Body of pancreas (tissue), 4 donors: ENCODE data around the gene THEMIS.

Source experiments
- POLR2A ChIP-seq, 3 donors: fragments of 450-650 bp; IDR thresholded peaks; one replicate each; pipeline ENCODE4 v1.6.1; 2016; ENCODE audit warnings: antibody characterized with exemption in 3 of 3, mild to moderate bottlenecking in 2 of 3
- TF ChIP-seq, protein P1 (sequence below), 7 experiments: fragments of 450-650 bp in 4 of 7; fragments of 200-600 bp in 3 of 7; sonication (generic) in 3 of 7; IDR thresholded peaks; one replicate each; pipeline ENCODE4 v1.5.1; 2016 to 2019; ENCODE audit warnings: antibody characterized with exemption in 7 of 7

DNA sequence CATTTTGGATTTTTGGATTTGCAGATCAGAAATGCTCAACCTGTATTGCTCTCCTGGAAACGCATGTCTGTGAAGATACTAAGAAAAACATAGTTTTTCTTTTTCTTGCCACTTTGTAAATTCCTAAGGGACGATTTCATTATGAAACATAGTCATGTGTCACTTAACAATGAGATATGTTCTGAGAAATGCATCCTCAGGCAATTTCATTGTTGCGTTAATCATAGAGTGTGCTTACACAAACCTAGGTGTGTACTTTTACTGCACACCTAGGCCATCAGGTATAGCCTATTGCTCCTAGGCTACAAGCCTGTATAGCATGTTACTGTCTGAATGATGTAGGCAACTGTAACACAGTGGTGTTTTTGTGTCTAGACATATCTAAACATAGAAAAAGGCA, 13.4 kb upstream of the THEMIS start:
- TF ChIP-seq, protein P1, sequence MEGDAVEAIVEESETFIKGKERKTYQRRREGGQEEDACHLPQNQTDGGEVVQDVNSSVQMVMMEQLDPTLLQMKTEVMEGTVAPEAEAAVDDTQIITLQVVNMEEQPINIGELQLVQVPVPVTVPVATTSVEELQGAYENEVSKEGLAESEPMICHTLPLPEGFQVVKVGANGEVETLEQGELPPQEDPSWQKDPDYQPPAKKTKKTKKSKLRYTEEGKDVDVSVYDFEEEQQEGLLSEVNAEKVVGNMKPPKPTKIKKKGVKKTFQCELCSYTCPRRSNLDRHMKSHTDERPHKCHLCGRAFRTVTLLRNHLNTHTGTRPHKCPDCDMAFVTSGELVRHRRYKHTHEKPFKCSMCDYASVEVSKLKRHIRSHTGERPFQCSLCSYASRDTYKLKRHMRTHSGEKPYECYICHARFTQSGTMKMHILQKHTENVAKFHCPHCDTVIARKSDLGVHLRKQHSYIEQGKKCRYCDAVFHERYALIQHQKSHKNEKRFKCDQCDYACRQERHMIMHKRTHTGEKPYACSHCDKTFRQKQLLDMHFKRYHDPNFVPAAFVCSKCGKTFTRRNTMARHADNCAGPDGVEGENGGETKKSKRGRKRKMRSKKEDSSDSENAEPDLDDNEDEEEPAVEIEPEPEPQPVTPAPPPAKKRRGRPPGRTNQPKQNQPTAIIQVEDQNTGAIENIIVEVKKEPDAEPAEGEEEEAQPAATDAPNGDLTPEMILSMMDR (IDR thresholded peaks at IDR 0.05), result no peak
- no peak for TF ChIP-seq POLR2A (IDR thresholded peaks at IDR 0.05)
